ENCODE data around the gene KIFC1. TPM values are rescaled to one million over a fixed set of nuclear protein-coding genes. Genes with fewer than 3 reads are reported as not detected.

The KIFC1 gene
- total and polyA plus RNA-seq, 2 of the 4 experiments (the other 2 are of a cell fraction), result 33.9 to 40.6 TPM

DNA sequence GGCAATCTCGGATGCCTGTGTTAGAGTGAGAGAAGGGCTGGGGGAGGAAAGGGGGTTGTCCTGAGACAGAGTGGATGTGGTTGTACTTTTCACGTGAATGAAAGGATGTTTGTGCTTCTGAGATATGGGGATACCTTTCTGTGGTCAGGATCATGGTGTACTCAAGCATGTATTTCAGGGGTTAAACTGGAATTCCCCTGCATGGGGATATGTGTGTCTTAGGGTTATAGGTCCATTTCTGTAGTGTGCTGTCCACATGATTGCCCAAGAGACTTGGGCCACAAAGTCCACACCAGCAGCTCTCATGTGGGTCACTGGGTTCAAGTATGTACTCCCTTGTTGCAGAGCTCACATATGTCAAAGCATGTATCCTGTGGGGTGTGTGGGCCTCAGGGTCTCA, 38.7 kb downstream of the KIFC1 start:
- no peak overlapping the region for H4K5ac ChIP-seq (ENCODE audit: low read depth, low read length)
- WGBS, 2 experiments (ENCODE audit: extremely low coverage in 2 of 2, insufficient read length in 1 of 2), result no CpG with 5 or more reads among the region's 2 CpGs
- H3K27ac ChIP-seq (ENCODE audit: insufficient read depth, low read length), result no peak overlapping the region
- H2AK9ac ChIP-seq (replicated peaks; ENCODE audit: low read depth, low read length, poor library complexity), result no peak overlapping the region
- H2AFZ ChIP-seq (replicated peaks; ENCODE audit: low read length, poor library complexity), result no peak overlapping the region
- peaks cover 28% of the 10 kb centered on the region for H3K9me1 ChIP-seq (ENCODE audit: insufficient read depth, low read length)
- H3K27me3 ChIP-seq (ENCODE audit: control insufficient read depth, insufficient read depth, low read length), result no peaks in the 10 kb centered on the region
- no peak overlapping the region for H3K18ac ChIP-seq (ENCODE audit: low read depth, low read length)
- H3K9ac ChIP-seq (ENCODE audit: low read depth, low read length), result no peak overlapping the region
- dilution Hi-C loops (cut with HindIII; ENCODE audit: low sequenced_read_pairs, unreplicated experiment) (no loop called here), intact Hi-C loops (cut with micrococcal nuclease) (no loop called here), in situ Hi-C loops (cut with MboI; ENCODE audit: low sequenced_read_pairs) (no loop called here)
- no peaks in the 10 kb centered on the region for H3K9me3 ChIP-seq (ENCODE audit: control insufficient read depth, insufficient read depth, low read length)
- peaks cover 32% of the 10 kb centered on the region for H3K4me1 ChIP-seq (ENCODE audit: control insufficient read depth, insufficient read depth, low read length)
- H3K4me3 ChIP-seq (ENCODE audit: insufficient read depth, low read depth, low read length), result no peak overlapping the region
- H3K14ac ChIP-seq (replicated peaks; ENCODE audit: low read depth, low read length), result no peak overlapping the region
- no peak overlapping the region for H3K56ac ChIP-seq (ENCODE audit: extremely low read depth, insufficient read depth, low read length)
- peak overlapping the region; percentile 12; the same call in 1 of the 2 replicates for H3K23ac ChIP-seq (ENCODE audit: low read depth, low read length)
- no peak overlapping the region for H4K91ac ChIP-seq (ENCODE audit: insufficient read depth, low read depth, low read length)
- TF ChIP-seq CEBPB (IDR thresholded peaks at IDR 0.05; ENCODE audit: low read depth, low read length), result peak; percentile 36
- TF ChIP-seq, protein P1, sequence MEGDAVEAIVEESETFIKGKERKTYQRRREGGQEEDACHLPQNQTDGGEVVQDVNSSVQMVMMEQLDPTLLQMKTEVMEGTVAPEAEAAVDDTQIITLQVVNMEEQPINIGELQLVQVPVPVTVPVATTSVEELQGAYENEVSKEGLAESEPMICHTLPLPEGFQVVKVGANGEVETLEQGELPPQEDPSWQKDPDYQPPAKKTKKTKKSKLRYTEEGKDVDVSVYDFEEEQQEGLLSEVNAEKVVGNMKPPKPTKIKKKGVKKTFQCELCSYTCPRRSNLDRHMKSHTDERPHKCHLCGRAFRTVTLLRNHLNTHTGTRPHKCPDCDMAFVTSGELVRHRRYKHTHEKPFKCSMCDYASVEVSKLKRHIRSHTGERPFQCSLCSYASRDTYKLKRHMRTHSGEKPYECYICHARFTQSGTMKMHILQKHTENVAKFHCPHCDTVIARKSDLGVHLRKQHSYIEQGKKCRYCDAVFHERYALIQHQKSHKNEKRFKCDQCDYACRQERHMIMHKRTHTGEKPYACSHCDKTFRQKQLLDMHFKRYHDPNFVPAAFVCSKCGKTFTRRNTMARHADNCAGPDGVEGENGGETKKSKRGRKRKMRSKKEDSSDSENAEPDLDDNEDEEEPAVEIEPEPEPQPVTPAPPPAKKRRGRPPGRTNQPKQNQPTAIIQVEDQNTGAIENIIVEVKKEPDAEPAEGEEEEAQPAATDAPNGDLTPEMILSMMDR (conservative IDR thresholded peaks at IDR 0.05; ENCODE audit: low read depth, low read length), result no peak
- no peak overlapping the region; the same call in 1 of the 2 replicates for H2AK5ac ChIP-seq (ENCODE audit: low read depth, low read length)
- peaks cover 41% of the 10 kb centered on the region for H4K20me1 ChIP-seq (ENCODE audit: insufficient read depth, low read length)
- ChIA-PET CTCF (no interaction called here), POLR2A (ENCODE audit: unreplicated experiment) (no interaction called here)
- peaks cover 24 to 90% of the 10 kb centered on the region in 2 experiments for H3K79me1 ChIP-seq (ENCODE audit: low read depth in 1 of 2, low read length in 2 of 2)
- DNase-seq (no peak), ATAC-seq (ENCODE audit: low read depth) (no peak)
- no peak overlapping the region for H2BK20ac ChIP-seq (ENCODE audit: low read depth, low read length)
- no TSS peak for BruUV-seq (replicated peaks)
- no peak overlapping the region for H2BK5ac ChIP-seq (ENCODE audit: low read depth, low read length, poor library complexity, severe bottlenecking)
- H3K4me2 ChIP-seq (ENCODE audit: low read depth, low read length), result no peak overlapping the region
- peaks cover 11% of the 10 kb centered on the region for H3K36me3 ChIP-seq (ENCODE audit: control insufficient read depth, insufficient read depth, low read length)
- no peak overlapping the region for H4K8ac ChIP-seq (ENCODE audit: low read depth in 2 of 2, low read length in 2 of 2)
- no peak overlapping the region for H3K4ac ChIP-seq (ENCODE audit: low read depth, low read length)
- H2BK120ac ChIP-seq (ENCODE audit: low read depth, low read length), result no peak overlapping the region
- H2BK15ac ChIP-seq (ENCODE audit: low read depth, low read length), result no peak overlapping the region
